Right lobe of liver (tissue), 6 donors: ENCODE results near the gene FAM3B. TPM values are rescaled to one million over a fixed set of nuclear protein-coding genes. Genes with fewer than 3 reads are reported as not detected.

Source experiments
- ATAC-seq, 4 donors: fragments of 200-7000 bp; cut with Tn5 transposase; one replicate each; pipeline ENCODE4 v1.9.1; 2020; ENCODE audit warnings: mild to moderate bottlenecking in 4 of 4, moderate library complexity in 4 of 4
- DNase-seq, 3 donors: peaks; one replicate each; pipeline ENCODE4 v3.0.0-alpha.2; 2020
- H3K27ac ChIP-seq, 3 donors: fragments of 200-600 bp; one replicate each; pipeline ENCODE4 v1.8.0; 2022
- H3K27me3 ChIP-seq, 2 donors: fragments of 200-600 bp; one replicate each; pipeline ENCODE4 v1.8.0; 2022
- H3K36me3 ChIP-seq, 4 donors: fragments of 200-600 bp; sonication (generic) in 1 of 4; one replicate each; pipeline versions ENCODE4 v1.5.1 to v1.8.0; 2017 to 2022; ENCODE audit warnings: control low read depth in 1 of 4
- H3K4me1 ChIP-seq, 4 donors: fragments of 200-600 bp; sonication (generic) in 1 of 4; one replicate each; pipeline versions ENCODE4 v1.5.1 to v1.8.0; 2017 to 2022; ENCODE audit warnings: control low read depth in 1 of 4
- H3K4me3 ChIP-seq, 3 donors: fragments of 200-600 bp; one replicate each; pipeline ENCODE4 v1.8.0; 2022
- H3K9me3 ChIP-seq, 4 donors: fragments of 200-600 bp; sonication (generic) in 1 of 4; one replicate each; pipeline versions ENCODE4 v1.5.1 to v1.8.0; 2017 to 2022; ENCODE audit warnings: control low read depth in 1 of 4
- CTCF ChIP-seq, 4 donors: fragments of 200-600 bp in 3 of 4; fragments of 450-650 bp in 1 of 4; IDR thresholded peaks; one replicate each; pipeline versions ENCODE4 v1.5.1 to v1.8.0; 2016 to 2022; ENCODE audit warnings: antibody characterized with exemption in 4 of 4, mild to moderate bottlenecking in 2 of 4
- POLR2A ChIP-seq: fragments of 450-650 bp; IDR thresholded peaks from one replicate; pipeline ENCODE4 v1.6.1; 2017; ENCODE audit warnings: antibody characterized with exemption, mild to moderate bottlenecking
- WGBS: methylation state at CpG from one replicate; pipeline ENCODE4 v1.1.6; 2018; ENCODE audit warnings: low coverage, low lambda C conversion rate; ENCODE audit not compliant: insufficient coverage; ENCODE audit errors: missing lambda C conversion rate; 5-methylcytosine and 5-hydroxymethylcytosine counted together
- intact Hi-C, 2 donors: fragments of 100-400 bp; cut with DNase I; formaldehyde crosslinking; loops; one replicate each; pipeline versions ENCODE4 v1.11.2 to v1.14.1; 2022
- total RNA-seq, 6 experiments: library from RNA; depleted of rRNA in 2 of 6; stranded (reverse); fragments of >200 nt in 2 of 6; fragmentation: NEBNext Ultra II Directional in 3 of 6; extraction: Animal tissue kit (Norgen Biotek cat#: 25700) in 3 of 6; gene quantifications; one replicate each; pipeline versions ENCODE4 v1.1.0 to v1.2.4, GENCODE V29; 2016 to 2023
- donor health status: DM: no; HTN: yes; CAD: no.
- donor health status: DM: no; HTN: no; CAD: no.
- donor health status: DM: no; HTN: no; CAD: no.
- donor health status: DM: no; HTN: yes; CAD: no.
- donor health status: DM: no; HTN: yes; CAD: no.

Gene FAM3B
- total RNA-seq, 6 experiments from 2014 or later: 0.49 to 0.95 (median 0.76) TPM; not detected in 2

- H3K4me1 ChIP-seq: no peaks in the 10 kb centered on the region
- 85% methylated on average over 8 of the region's 8 CpGs for WGBS
- DNase-seq: no peak
Observed at GRCh38 chr21:41338455-41338854, 21.9 kb downstream of the FAM3B start.

GRCh38 chr21:41342035-41342434, 25.4 kb downstream of the FAM3B start:
- no peak for DNase-seq
- intact Hi-C loops: no loop called here
- no peaks in the 10 kb centered on the region for H3K27me3 ChIP-seq
- H3K36me3 ChIP-seq: no peaks in the 10 kb centered on the region
- H3K27ac ChIP-seq: no peak overlapping the region
- H3K4me3 ChIP-seq: no peak overlapping the region
- 81% methylated on average over 4 of the region's 4 CpGs for WGBS
- TF ChIP-seq POLR2A: no peak
- no peak for TF ChIP-seq CTCF (IDR thresholded peaks at IDR 0.05)
- no peaks in the 10 kb centered on the region for H3K9me3 ChIP-seq
- ATAC-seq: no peak
- no peaks in the 10 kb centered on the region for H3K4me1 ChIP-seq

More at GRCh38 chr21:41338455-41338854, 21.9 kb downstream of the FAM3B start:
- no peaks in the 10 kb centered on the region for H3K27me3 ChIP-seq
- TF ChIP-seq CTCF (IDR thresholded peaks at IDR 0.05) (no peak), POLR2A (no peak)
- no peak overlapping the region for H3K4me3 ChIP-seq
- intact Hi-C loops: no loop called here
- H3K36me3 ChIP-seq: no peaks in the 10 kb centered on the region
- ATAC-seq: no peak
- no peak overlapping the region for H3K27ac ChIP-seq
- no peaks in the 10 kb centered on the region for H3K9me3 ChIP-seq

- intact Hi-C loops: no loop called here
- H3K4me3 ChIP-seq: no peak overlapping the region
- H3K27ac ChIP-seq: no peak overlapping the region
- TF ChIP-seq POLR2A (no peak), CTCF (IDR thresholded peaks at IDR 0.05) (no peak)
- no peaks in the 10 kb centered on the region for H3K9me3 ChIP-seq
- H3K27me3 ChIP-seq: no peaks in the 10 kb centered on the region
- no peaks in the 10 kb centered on the region for H3K36me3 ChIP-seq
- WGBS: 88% methylated on average over 9 of the region's 9 CpGs
- H3K4me1 ChIP-seq: no peaks in the 10 kb centered on the region
- DNase-seq: no peak
- ATAC-seq: no peak
Observed at GRCh38 chr21:41344146-41344545, 27.5 kb downstream of the FAM3B start.

GRCh38 chr21:41345356-41345755, 28.8 kb downstream of the FAM3B start:
- intact Hi-C loops: no loop called here
- 90% methylated on average over 3 of the region's 4 CpGs for WGBS
- Histone ChIP-seq H3K4me1 (no peaks in the 10 kb centered on the region), H3K9me3 (no peaks in the 10 kb centered on the region), H3K27ac (no peak overlapping the region), H3K27me3 (no peaks in the 10 kb centered on the region), H3K36me3 (no peaks in the 10 kb centered on the region), H3K4me3 (no peak overlapping the region)
- DNase-seq (no peak), ATAC-seq (no peak)
- TF ChIP-seq CTCF (IDR thresholded peaks at IDR 0.05) (no peak), POLR2A (no peak)
